ENCODE results near the gene ZNF536.

- TF ChIP-seq CTCF (IDR thresholded peaks at IDR 0.05) (no peak), POLR2A (IDR thresholded peaks at IDR 0.05) (no peak)
These were observed 101.2 kb downstream of the ZNF536 start for GRCh38 chr19:30473334-30473867.
